ENCODE data around the gene GNL3.

- no peak for TF ChIP-seq CTCF (conservative IDR thresholded peaks at IDR 0.05)
- TF ChIP-seq ZFX (IDR thresholded peaks at IDR 0.05) = no peak
Measured at GRCh38 chr3:52707585-52707984, 21.8 kb downstream of the GNL3 start.
